ENCODE results near the gene CFAP90.
A peak's percentile ranks its signal among the peaks of the same experiment; 100 is the strongest.

The CFAP90 gene

DNA sequence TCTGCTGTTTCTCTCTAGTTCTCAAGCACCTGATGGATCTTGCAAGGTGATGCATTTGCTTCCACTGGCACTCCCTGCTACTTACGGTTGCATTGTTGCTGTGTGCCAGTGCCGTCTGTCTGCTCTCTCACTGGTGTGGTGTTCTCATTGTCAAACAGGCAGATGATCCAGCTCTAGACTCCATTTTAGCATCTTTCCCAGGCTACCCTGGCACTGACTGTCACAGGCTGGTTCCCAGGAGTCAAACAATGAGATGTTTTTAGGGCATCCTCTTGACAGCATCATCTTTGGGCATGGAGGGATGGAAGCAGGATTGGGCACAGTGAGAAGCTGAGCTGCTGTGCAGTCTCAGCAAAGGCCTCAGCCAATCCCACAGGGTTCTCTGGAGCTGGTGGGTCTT, 30.9 kb upstream of the CFAP90 start:
- Histone ChIP-seq H3K4me2 (no peak overlapping the region), H3K36me3 (ENCODE audit: insufficient read depth) (peaks cover 38% of the 10 kb centered on the region), H4K20me1 (ENCODE audit: insufficient read depth) (peaks cover 79% of the 10 kb centered on the region)

DNA sequence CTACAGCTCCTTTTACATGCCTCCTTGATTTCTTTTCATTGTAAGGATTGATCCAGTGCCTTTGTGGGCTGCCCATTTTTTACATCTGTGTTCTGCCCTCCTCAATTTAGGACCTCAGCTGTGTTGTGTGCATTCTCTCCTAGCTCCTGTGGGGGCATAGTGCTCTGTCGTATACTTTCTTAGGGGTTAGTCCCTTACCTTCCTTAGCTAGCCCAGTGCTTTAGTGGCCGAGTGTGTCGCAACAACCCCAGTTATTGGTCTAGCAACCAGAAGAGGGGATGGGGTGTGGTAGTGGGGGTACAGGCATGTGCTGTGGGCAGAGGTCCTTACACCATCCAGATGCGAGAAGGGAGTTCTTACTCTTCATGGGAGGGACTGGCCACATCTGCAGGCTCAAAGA, 30.2 kb upstream of the CFAP90 start:
- no peaks in the 10 kb centered on the region for H3K27me3 ChIP-seq (ENCODE audit: insufficient read depth, low read depth)
- H3K9ac ChIP-seq = no peak overlapping the region
- no peak overlapping the region for H2AFZ ChIP-seq (ENCODE audit: low read depth)
- no peak overlapping the region for H3K4me2 ChIP-seq
- peaks cover 97% of the 10 kb centered on the region for H3K79me2 ChIP-seq (ENCODE audit: insufficient read depth, low read depth)
- H3K36me3 ChIP-seq (ENCODE audit: insufficient read depth) = peaks cover 43% of the 10 kb centered on the region
- no peak overlapping the region for H3K4me3 ChIP-seq (IDR thresholded peaks at IDR 0.05; ENCODE audit: insufficient read depth, low read depth, low read length)
- peaks cover 82% of the 10 kb centered on the region for H3K4me1 ChIP-seq (ENCODE audit: low read depth, poor library complexity, severe bottlenecking)
- peaks cover 82% of the 10 kb centered on the region for H4K20me1 ChIP-seq (ENCODE audit: insufficient read depth)
- no peak overlapping the region for H3K27ac ChIP-seq
- TF ChIP-seq, protein P1, sequence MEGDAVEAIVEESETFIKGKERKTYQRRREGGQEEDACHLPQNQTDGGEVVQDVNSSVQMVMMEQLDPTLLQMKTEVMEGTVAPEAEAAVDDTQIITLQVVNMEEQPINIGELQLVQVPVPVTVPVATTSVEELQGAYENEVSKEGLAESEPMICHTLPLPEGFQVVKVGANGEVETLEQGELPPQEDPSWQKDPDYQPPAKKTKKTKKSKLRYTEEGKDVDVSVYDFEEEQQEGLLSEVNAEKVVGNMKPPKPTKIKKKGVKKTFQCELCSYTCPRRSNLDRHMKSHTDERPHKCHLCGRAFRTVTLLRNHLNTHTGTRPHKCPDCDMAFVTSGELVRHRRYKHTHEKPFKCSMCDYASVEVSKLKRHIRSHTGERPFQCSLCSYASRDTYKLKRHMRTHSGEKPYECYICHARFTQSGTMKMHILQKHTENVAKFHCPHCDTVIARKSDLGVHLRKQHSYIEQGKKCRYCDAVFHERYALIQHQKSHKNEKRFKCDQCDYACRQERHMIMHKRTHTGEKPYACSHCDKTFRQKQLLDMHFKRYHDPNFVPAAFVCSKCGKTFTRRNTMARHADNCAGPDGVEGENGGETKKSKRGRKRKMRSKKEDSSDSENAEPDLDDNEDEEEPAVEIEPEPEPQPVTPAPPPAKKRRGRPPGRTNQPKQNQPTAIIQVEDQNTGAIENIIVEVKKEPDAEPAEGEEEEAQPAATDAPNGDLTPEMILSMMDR (conservative IDR thresholded peaks at IDR 0.05; ENCODE audit: low read depth, low read length) = no peak

More for the DNA sequence above, 30.9 kb upstream of the CFAP90 start:
- TF ChIP-seq, protein P1 (conservative IDR thresholded peaks at IDR 0.05; ENCODE audit: low read depth, low read length) = no peak
- Histone ChIP-seq H3K4me3 (IDR thresholded peaks at IDR 0.05; ENCODE audit: insufficient read depth, low read depth, low read length) (no peak overlapping the region), H3K9ac (no peak overlapping the region), H3K79me2 (ENCODE audit: insufficient read depth, low read depth) (peaks cover 97% of the 10 kb centered on the region), H3K27me3 (ENCODE audit: insufficient read depth, low read depth) (no peaks in the 10 kb centered on the region), H2AFZ (ENCODE audit: low read depth) (no peak overlapping the region), H3K27ac (no peak overlapping the region), H3K4me1 (ENCODE audit: low read depth, poor library complexity, severe bottlenecking) (peaks cover 74% of the 10 kb centered on the region)

DNA sequence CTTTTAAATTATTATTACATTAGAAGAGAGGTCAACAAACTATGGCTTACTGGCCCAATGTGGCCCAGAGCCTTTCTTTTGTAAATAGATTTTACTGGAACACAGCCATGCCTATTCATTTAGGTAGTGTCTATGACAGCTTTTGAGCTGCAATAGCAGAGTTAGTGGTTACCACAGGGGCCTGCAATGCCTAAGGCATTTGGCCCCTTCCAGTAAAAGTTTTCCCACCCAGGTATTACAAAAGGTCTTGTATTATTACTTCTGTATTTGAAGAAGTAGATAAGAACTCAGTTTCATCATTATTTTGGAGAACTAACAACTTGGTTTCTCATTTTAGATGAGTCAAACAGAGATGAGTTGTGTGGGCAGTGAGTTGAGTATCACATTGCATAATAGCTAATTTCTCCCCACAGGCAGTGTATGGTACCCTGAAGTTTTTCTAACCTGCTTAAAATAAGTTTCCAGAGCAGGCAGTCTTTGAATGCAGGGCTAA, 27.5 kb upstream of the CFAP90 start:
- Histone ChIP-seq H3K4me3 (IDR thresholded peaks at IDR 0.05; ENCODE audit: insufficient read depth, low read depth, low read length) (no peak overlapping the region), H3K4me1 (ENCODE audit: low read depth, poor library complexity, severe bottlenecking) (peaks cover 96% of the 10 kb centered on the region), H3K27ac (peak overlapping the region; percentile 39; the same call in 1 of the 2 replicates), H4K20me1 (ENCODE audit: insufficient read depth) (peaks cover 91% of the 10 kb centered on the region), H3K4me2 (peak overlapping the region; percentile 63), H3K9ac (no peak overlapping the region; the same call in 1 of the 2 replicates), H3K79me2 (ENCODE audit: insufficient read depth, low read depth) (peaks cover 99% of the 10 kb centered on the region), H3K36me3 (ENCODE audit: insufficient read depth) (peaks cover 42% of the 10 kb centered on the region), H3K27me3 (ENCODE audit: insufficient read depth, low read depth) (no peaks in the 10 kb centered on the region), H2AFZ (ENCODE audit: low read depth) (no peak overlapping the region)
- TF ChIP-seq, protein P1 (conservative IDR thresholded peaks at IDR 0.05; ENCODE audit: low read depth, low read length) = no peak

DNA sequence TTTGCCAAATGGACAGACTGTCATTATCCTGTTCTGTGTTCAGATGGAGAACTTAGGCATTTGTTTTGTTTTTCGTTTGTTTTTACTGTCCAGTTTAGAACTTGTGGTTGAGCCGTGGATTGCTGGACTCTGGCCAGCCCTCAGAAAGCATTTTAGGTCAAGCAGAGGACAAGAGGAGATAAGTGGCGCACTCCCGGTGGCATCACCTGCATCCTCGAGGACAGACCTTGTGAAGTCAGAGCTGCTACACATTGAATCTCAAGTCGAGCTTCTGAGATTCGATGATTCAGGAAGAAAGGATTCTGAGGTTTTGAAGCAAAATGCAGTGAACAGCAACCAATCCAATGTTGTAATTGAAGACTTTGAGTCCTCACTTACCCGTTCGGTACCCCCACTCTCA, 26.9 kb upstream of the CFAP90 start:
- H3K4me2 ChIP-seq = peak overlapping the region; percentile 63
- no peaks in the 10 kb centered on the region for H3K27me3 ChIP-seq (ENCODE audit: insufficient read depth, low read depth)
- peaks cover 91% of the 10 kb centered on the region for H4K20me1 ChIP-seq (ENCODE audit: insufficient read depth)
- H3K36me3 ChIP-seq (ENCODE audit: insufficient read depth) = peaks cover 42% of the 10 kb centered on the region
- peak overlapping the region; percentile 39; the same call in 1 of the 2 replicates for H3K27ac ChIP-seq
- no peak overlapping the region for H3K9ac ChIP-seq
- H3K79me2 ChIP-seq (ENCODE audit: insufficient read depth, low read depth) = peaks cover 100% of the 10 kb centered on the region
- H2AFZ ChIP-seq (ENCODE audit: low read depth) = no peak overlapping the region
- no peak overlapping the region for H3K4me3 ChIP-seq (IDR thresholded peaks at IDR 0.05; ENCODE audit: insufficient read depth, low read depth, low read length)
- TF ChIP-seq, protein P1 (conservative IDR thresholded peaks at IDR 0.05; ENCODE audit: low read depth, low read length) = no peak
- H3K4me1 ChIP-seq (ENCODE audit: low read depth, poor library complexity, severe bottlenecking) = peaks cover 99% of the 10 kb centered on the region

Measured in KMS-11 (cell line).